KOPT-K1 (cell line): ENCODE data around the gene C4orf50.
"Not testable (repeated sequence)": the region's sequence is repeated elsewhere in the genome, so short reads cannot be mapped to it uniquely, and the experiment has no call there.

Experiments used
- H3K27ac ChIP-seq: fragments of 200-600 bp; sonication (generic); 2 replicates; pipeline ENCODE4 v1.5.1; 2016; ENCODE audit warnings: antibody characterized with exemption, mild to moderate bottlenecking, low read depth, low read length; ENCODE audit not compliant: poor library complexity, severe bottlenecking
- H3K36me3 ChIP-seq: fragments of 200-600 bp; sonication (generic); 2 replicates; pipeline ENCODE4 v1.5.1; 2017; ENCODE audit warnings: antibody characterized with exemption, mild to moderate bottlenecking, low read length, moderate library complexity; ENCODE audit not compliant: insufficient read depth
- H3K9me3 ChIP-seq: fragments of 200-600 bp; sonication (generic); 2 replicates; pipeline ENCODE4 v1.5.1; 2017; ENCODE audit warnings: antibody characterized with exemption, low read length, mild to moderate bottlenecking; ENCODE audit not compliant: insufficient read depth, poor library complexity, severe bottlenecking

The C4orf50 gene

DNA sequence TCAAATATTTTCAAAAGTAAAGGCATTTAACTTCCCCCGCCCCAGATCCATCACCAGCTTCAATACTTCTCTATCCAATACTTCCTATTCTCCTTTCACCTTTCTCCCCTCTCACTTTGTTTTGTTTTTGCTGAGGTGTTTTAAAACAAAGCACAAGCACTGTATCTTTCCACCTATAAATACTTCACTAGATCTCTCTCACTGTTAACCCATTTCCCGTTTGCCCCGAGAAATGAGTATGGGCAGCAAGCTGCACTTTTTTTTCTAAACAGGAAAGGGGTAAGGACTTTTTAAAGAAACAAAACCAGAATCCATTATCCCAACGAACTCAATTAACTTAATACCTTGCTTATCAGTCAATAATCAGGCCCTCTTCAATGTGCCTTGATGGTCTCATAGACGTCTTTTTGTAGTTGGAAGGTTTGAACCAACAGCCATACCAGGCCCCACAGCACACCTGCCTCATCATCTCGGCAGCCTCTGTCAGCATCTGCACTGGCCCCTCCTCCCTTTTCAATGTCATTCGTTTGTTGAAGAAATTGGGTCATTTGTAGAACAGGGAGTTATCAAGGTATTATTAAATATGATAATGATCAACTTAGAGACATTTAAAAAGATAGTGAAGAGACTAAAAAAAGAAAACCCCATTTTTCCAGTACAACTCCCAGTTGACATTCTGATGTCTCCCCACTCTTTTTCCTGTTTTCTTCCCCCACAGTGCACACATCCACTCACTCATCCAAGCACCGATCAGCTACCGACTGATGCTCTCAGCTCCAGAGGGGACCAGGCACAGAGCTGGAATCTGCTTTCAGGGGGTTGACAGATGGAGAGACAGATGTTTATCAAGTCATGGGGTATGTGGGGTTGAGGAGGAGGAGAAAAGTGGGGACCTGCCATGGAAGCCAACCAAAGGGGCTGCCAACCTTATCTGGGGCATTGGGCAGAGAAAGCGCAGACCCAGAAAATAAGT lies 151.1 kb downstream of the C4orf50 start:
- H3K36me3 ChIP-seq = no peaks in the 10 kb centered on the region
- no peaks in the 10 kb centered on the region for H3K9me3 ChIP-seq
- no peak overlapping the region for H3K27ac ChIP-seq

DNA sequence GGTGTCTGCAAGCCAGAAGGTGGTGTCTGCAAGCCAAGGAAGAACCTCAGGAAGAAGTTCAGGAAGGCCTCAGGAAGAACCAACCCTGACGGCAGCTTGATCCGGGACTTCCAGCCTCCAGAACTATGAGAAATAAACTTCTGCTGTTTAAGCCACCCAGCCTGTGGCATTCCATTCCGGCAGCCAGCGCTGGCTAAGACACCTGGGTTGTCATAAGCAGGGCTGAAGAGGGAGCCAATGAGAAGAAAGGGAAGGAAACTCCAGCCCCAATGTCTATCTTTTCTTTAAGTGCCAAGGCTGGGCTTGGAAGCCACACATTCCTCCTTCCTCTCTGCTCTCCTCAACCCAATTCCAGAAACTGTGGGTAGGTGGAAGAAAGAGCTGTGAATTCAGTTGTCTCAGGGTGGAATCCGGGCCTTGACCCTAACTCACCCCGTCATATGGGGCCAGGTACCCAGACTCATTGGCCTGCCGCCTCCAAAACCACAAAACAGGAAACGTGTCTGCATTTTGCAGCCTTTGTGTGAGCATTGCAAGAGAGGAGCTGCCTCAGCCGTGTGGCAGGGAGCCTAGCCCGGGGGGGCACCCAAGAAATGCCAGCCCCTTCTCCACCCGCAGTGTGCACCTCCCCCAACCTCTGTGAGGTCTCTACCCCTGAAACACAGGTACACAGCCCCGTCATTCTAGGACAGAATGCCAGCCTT lies 152.2 kb downstream of the C4orf50 start:
- no peaks in the 10 kb centered on the region for H3K36me3 ChIP-seq
- H3K9me3 ChIP-seq = no peaks in the 10 kb centered on the region
- H3K27ac ChIP-seq = no peak overlapping the region

DNA sequence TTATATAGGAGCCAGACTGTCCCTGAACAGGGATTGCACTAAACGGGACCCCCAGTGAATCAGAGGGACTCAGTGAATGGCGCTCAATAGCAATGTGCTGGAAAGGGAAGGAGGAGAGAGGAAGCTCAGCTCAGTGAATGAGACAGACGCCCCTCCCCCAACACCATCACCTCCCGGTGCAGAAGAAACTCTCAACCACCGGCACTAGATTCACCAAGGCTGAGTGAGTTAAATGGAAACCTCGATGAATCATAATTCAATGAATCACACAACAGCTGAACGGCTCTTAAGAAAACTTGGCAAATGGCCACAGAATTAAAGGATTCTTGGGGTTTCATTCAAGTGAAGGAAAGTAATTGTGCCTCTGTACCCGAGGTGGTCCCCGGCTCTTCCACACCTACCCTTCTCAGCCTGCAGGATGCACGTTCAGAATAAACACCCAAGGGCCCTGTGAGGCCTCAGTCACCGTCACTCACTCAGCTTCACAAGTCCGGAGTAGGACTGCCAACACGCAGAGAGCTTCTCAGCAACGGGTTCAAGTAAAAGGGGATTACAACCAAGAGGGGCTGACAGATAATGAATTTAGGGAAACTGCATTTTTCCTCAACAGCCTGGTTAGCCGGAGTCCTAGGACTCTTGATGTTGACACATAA lies 154.6 kb downstream of the C4orf50 start:
- Histone ChIP-seq H3K36me3 (no peaks in the 10 kb centered on the region), H3K9me3 (no peaks in the 10 kb centered on the region), H3K27ac (no peak overlapping the region)

DNA sequence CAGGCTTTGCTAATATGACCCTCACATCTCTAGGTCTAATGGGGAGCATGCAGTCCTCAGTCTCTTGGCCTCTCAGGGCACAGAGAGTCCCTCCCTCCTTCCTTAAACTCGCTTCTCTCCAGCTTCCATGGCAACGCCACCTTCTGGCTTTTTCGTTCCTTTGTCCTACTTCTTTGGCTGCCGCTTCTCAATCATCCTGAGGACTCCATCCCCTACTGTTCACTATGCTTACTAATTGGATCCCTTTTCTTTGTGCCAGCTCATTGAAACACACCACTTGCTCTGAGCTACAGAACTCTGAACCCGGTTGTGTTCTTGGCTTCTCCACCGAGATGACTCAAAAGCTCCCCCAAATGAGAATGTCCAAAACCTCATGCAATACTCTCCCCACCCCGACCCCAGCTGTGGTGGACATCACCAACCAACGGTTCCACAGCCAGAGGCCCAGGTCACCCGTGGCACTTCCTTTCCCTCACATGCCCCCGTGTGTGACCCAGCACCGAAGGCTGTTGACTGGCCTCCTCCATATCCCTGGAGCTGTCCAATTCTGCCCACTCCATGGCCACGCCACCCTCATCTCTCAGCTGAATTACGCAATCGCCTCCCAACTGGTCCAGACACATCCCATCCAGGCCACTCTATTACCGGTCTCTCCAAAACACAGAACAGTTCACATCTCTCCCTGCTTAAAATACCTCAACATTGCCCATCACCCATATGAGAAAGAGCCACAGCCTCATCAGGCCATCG lies 160.0 kb downstream of the C4orf50 start:
- Histone ChIP-seq H3K27ac (no peak overlapping the region), H3K36me3 (no peaks in the 10 kb centered on the region), H3K9me3 (no peaks in the 10 kb centered on the region)

DNA sequence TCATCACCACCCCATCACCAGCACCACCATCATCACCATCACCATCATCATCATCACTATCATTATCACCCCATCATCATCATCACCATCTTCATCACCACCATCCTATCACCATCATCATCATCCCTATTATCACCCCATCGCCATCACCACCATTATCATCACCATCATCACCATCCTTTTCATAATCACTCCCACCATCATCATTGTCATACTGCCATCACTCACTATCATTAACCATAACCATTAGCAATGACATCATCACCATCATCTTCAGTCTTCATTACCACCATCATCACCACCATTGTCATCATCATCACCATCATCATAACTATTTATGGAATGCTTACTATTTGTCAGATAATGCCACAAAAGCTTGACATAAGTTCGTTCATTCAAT lies 161.0 kb downstream of the C4orf50 start:
- no peak overlapping the region for H3K27ac ChIP-seq
- H3K9me3 ChIP-seq = no peaks in the 10 kb centered on the region

DNA sequence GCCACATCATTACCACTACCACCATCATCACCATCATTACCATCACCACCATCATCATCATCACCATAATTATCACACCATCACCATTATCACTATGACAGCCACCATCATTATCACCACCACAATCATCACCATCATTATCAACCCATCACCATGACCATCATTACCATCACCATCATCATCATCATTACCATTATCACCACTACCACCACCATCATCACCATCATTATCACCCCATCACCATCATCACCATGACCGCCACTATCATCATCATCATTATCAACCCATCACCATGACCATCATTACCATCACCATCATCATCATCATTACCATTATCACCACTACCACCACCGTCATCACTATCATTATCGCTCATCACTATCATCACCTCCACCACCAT lies 161.9 kb downstream of the C4orf50 start:
- not testable (repeated sequence) for H3K36me3 ChIP-seq, H3K27ac ChIP-seq, H3K9me3 ChIP-seq

More for the DNA sequence above, 161.0 kb downstream of the C4orf50 start:
- H3K36me3 ChIP-seq = no peaks in the 10 kb centered on the region

DNA sequence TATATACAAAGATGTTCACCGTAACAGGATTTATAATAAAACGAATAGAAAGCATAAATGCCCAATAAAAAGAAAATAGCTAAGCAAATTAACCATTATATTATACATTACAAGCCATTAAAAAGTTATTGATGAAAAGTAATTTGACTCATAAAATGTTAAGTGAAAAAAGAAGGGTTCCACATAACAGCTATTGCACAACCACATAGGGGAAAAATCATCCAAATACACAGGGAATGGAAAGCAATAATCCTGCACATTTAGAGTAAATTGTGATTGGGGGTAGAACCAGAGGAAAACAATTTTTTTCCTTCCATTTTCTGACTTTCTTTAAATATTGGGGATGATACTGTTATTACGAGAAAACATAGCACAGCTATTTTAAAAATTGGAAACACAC lies 163.3 kb downstream of the C4orf50 start:
- no peaks in the 10 kb centered on the region for H3K9me3 ChIP-seq
- no peak overlapping the region for H3K27ac ChIP-seq
- no peaks in the 10 kb centered on the region for H3K36me3 ChIP-seq

DNA sequence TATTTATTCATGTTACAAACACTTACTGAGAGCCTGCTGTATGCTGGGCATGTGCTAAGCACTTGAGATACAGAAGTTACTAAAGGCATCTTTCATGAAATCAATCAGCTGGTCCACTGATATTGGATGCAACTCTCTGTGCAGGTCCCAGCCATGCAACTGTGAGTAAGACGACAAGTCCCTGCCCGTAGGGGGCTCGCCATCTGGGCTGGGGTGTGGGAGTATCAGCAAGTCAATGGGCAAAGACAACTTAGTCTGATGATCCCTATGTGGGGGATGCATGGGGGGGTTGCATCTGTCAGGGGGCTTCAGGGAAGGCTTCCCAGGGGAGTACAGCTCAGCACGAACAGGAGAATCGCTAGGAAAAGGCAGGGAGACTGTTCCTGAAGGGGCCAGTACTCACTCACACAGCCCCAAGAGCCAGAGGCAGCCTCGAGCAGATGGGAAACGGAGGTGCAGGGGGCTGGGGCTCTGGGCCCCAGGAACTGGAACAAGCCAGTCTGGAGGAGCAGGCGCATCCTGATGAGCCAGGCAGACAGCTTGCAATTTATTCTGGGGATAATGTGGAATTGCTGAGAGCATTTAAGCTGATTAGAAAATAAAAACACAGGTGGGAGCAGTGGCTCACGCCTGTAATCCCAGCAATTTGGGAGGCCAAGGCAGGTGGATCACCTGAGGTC lies 165.6 kb downstream of the C4orf50 start:
- Histone ChIP-seq H3K9me3 (no peaks in the 10 kb centered on the region), H3K36me3 (no peaks in the 10 kb centered on the region), H3K27ac (no peak overlapping the region)

DNA sequence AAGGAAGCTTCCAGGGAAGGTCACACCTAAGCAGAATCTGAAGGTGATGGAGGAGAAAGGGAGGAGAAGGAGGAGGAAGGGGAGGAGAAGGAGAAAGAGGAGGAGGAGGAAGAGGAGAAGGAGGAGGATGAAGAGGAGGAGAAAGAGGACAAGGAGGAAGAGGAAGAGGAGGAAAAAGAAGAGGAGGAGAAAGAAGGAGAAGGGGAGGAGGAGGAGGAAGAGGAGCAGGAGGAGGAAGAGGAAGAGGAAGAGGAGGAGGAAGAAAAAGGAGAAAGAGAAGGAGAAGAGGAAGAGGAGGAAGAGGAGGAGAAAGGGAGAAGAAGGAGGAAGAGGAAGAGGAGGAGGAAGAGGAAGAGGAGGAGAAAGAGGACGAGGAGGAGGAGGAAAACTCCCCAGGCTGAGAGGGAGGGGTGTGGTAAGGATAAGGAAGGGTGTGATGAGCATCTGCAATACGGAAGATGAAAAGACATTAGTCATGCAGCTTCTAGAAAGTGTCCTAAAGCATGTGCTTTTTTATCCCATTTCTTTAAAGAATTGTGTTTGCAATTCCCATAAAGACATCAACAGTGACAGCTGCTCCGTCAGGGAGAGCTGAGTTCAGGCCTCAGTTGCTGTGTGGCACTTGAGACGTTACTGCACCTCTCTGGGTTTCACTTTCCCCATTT lies 166.5 kb downstream of the C4orf50 start:
- no peaks in the 10 kb centered on the region for H3K36me3 ChIP-seq
- H3K9me3 ChIP-seq = no peaks in the 10 kb centered on the region
- H3K27ac ChIP-seq = no peak overlapping the region
